CD14-positive monocyte (primary cell): ENCODE results near the gene TGFB3. TPM values are rescaled to one million over a fixed set of nuclear protein-coding genes. Genes with fewer than 3 reads are reported as not detected.

Source experiments
- DNase-seq, 3 donors: peaks; one replicate each; pipeline ENCODE4 v3.0.0-alpha.2; 2011 to 2022
- H2AFZ ChIP-seq: 2 replicates; pipeline ENCODE4 v1.6.0; 2012; ENCODE audit warnings: mild to moderate bottlenecking, low read depth, low read length, inconsistent platforms; ENCODE audit not compliant: insufficient read depth, poor library complexity, severe bottlenecking
- H3K27ac ChIP-seq, 2 donors: 1 replicate in 1 of 2; 2 replicates in 1 of 2; pipeline ENCODE4 v1.5.1; 2012 to 2013; ENCODE audit warnings: low read length in 2 of 2, control low read depth in 1 of 2, inconsistent platforms in 1 of 2, low read depth in 1 of 2, mild to moderate bottlenecking in 1 of 2
- H3K27me3 ChIP-seq, 2 donors: one replicate each; pipeline versions ENCODE4 v1.6.0 to v1.6.1; 2011 to 2013; ENCODE audit warnings: low read length in 2 of 2; ENCODE audit not compliant: control insufficient read depth in 2 of 2, insufficient read depth in 2 of 2
- H3K36me3 ChIP-seq, 2 donors: replicated peaks in 1 of 2; 1 replicate in 1 of 2; 2 replicates in 1 of 2; pipeline versions ENCODE4 v1.5.1 to v1.6.1; 2012 to 2013; ENCODE audit warnings: low read length in 2 of 2, control low read depth in 1 of 2, inconsistent platforms in 1 of 2, mild to moderate bottlenecking in 1 of 2; ENCODE audit not compliant: insufficient read depth in 2 of 2, control insufficient read depth in 1 of 2
- H3K4me1 ChIP-seq, 2 donors: 1 replicate in 1 of 2; 2 replicates in 1 of 2; pipeline versions ENCODE4 v1.5.1 to v1.6.1; 2012 to 2013; ENCODE audit warnings: low read length in 2 of 2, control low read depth in 1 of 2, inconsistent platforms in 1 of 2, mild to moderate bottlenecking in 1 of 2, moderate library complexity in 1 of 2; ENCODE audit not compliant: insufficient read depth in 2 of 2, control insufficient read depth in 1 of 2
- H3K4me2 ChIP-seq: replicated peaks from 2 replicates; pipeline ENCODE3; 2012; ENCODE audit warnings: low read length, moderate library complexity, mild to moderate bottlenecking; ENCODE audit not compliant: poor library complexity, severe bottlenecking; ENCODE audit errors: extremely low read depth
- H3K4me3 ChIP-seq, 3 experiments: fragments of 200-600 bp in 1 of 3; sonication (generic) in 1 of 3; replicated peaks in 1 of 3; 1 replicate in 2 of 3; 2 replicates in 1 of 3; pipeline ENCODE4 v1.5.1; 2011 to 2013; ENCODE audit warnings: low read length in 3 of 3, mild to moderate bottlenecking in 3 of 3, control low read depth in 2 of 3, low read depth in 2 of 3, inconsistent platforms in 1 of 3, moderate library complexity in 1 of 3
- H3K79me2 ChIP-seq: 2 replicates; pipeline ENCODE4 v1.6.0; 2012; ENCODE audit warnings: mild to moderate bottlenecking, control low read depth, inconsistent platforms, low read length, moderate library complexity; ENCODE audit not compliant: insufficient read depth
- H3K9ac ChIP-seq: 2 replicates; pipeline ENCODE4 v1.6.0; 2017; ENCODE audit warnings: low read length, mild to moderate bottlenecking; ENCODE audit not compliant: insufficient read depth, poor library complexity, severe bottlenecking
- H3K9me3 ChIP-seq, 2 donors: replicated peaks in 1 of 2; 1 replicate in 1 of 2; 2 replicates in 1 of 2; pipeline versions ENCODE4 v1.5.1 to v1.6.1; 2012 to 2013; ENCODE audit warnings: low read length in 2 of 2, control low read depth in 1 of 2; ENCODE audit not compliant: control insufficient read depth in 1 of 2, insufficient read depth in 1 of 2
- H4K20me1 ChIP-seq: 2 replicates; pipeline ENCODE4 v1.6.0; 2012; ENCODE audit warnings: mild to moderate bottlenecking, low read length, control low read depth, moderate library complexity; ENCODE audit not compliant: insufficient read depth
- H3K27ac Mint-ChIP-seq, 7 donors: one replicate each; pipeline ENCODE4 v1.8.0; 2020; ENCODE audit warnings: mild to moderate bottlenecking in 7 of 7, mixed read lengths in 7 of 7, moderate library complexity in 6 of 7, inconsistent platforms in 2 of 7
- H3K27me3 Mint-ChIP-seq, 3 donors: one replicate each; pipeline ENCODE4 v1.8.0; 2021 to 2022; ENCODE audit warnings: low read depth in 3 of 3, mild to moderate bottlenecking in 3 of 3, mixed read lengths in 3 of 3, moderate library complexity in 3 of 3, inconsistent platforms in 1 of 3
- H3K36me3 Mint-ChIP-seq, 2 donors: one replicate each; pipeline ENCODE4 v1.8.0; 2020; ENCODE audit warnings: mixed read lengths in 2 of 2, inconsistent platforms in 1 of 2, mild to moderate bottlenecking in 1 of 2
- H3K4me1 Mint-ChIP-seq: one replicate; pipeline ENCODE4 v1.8.0; 2020; ENCODE audit warnings: mild to moderate bottlenecking, mixed read lengths
- H3K4me3 Mint-ChIP-seq, 2 donors: one replicate each; pipeline ENCODE4 v1.8.0; 2020; ENCODE audit warnings: mild to moderate bottlenecking in 2 of 2, mixed read lengths in 2 of 2, moderate library complexity in 1 of 2
- H3K9me3 Mint-ChIP-seq, 7 donors: one replicate each; pipeline ENCODE4 v1.8.0; 2020 to 2022; ENCODE audit warnings: mixed read lengths in 7 of 7, mild to moderate bottlenecking in 6 of 7, moderate library complexity in 6 of 7, inconsistent platforms in 2 of 7
- CTCF ChIP-seq: fragments of 200-600 bp; IDR thresholded peaks from one replicate; pipeline ENCODE4 v1.8.0; 2022; ENCODE audit warnings: antibody characterized with exemption, mild to moderate bottlenecking
- WGBS: methylation state at CpG from one replicate; pipeline ENCODE4 v1.1.5; 2013; ENCODE audit warnings: missing lambda C conversion rate; ENCODE audit not compliant: insufficient coverage; 5-methylcytosine and 5-hydroxymethylcytosine counted together
- intact Hi-C, 2 donors: fragments of 100-400 bp; cut with micrococcal nuclease; formaldehyde crosslinking; loops; one replicate each; pipeline versions ENCODE4 v1.15.0 to v1.15.1; 2023
- polyA minus RNA-seq: library from RNA; depleted of rRNA, polyadenylated mRNA; stranded (reverse); fragments of >200 nt; gene quantifications from 2 replicates; pipeline ENCODE4 v1.2.3, GENCODE V29; 2012
- polyA plus RNA-seq, 3 donors: library from polyadenylated mRNA; depleted of rRNA in 1 of 3; unstranded in 2 of 3; stranded (reverse) in 1 of 3; fragments of 300-500 nt in 2 of 3; fragments of >200 nt in 1 of 3; fragmentation: Illumina TruSeq in 2 of 3; gene quantifications; 1 replicate in 2 of 3; 2 replicates in 1 of 3; pipeline ENCODE4 v1.2.3, GENCODE V29; 2012 to 2021
- total RNA-seq, 12 experiments: library from RNA in 1 of 12; stranded (reverse) in 1 of 12; fragments of 120-200 nt in 1 of 12; gene quantifications; one replicate each; pipeline ENCODE4 v1.2.4 and lab custom pipeline; 2013 to 2026; ENCODE audit warnings: mixed read lengths in 6 of 12, inconsistent platforms in 1 of 12

TGFB3 gene
- total RNA-seq (2013), result 1.6 TPM
- polyA plus RNA-seq, result 1 to 10 TPM in 1 of 3 donors, under 1 TPM in 1, not detected in 1; 0.07 to 1.8 TPM
- polyA minus RNA-seq, result 0.14 and 1.8 TPM in 2 replicates
- 0.25 to 1.8 (median 0.83) reads per million in 11 experiments for total RNA-seq (lab: John Stamatoyannopoulos, UW)

GRCh38 chr14:75981426-75982265 is at the start of gene TGFB3:
Gene TGFB3 (minus strand): TSS chr14:75981995. CDS start chr14:75980893, 1,102 bp downstream.
- Histone ChIP-seq H3K4me3 (peak within 1 kb of the TSS; percentile 48 to 83 (median 76)), H3K4me1 (peaks cover 27 to 32% of the 10 kb centered on the region in 2 donors), H3K4me2 (peak within 1 kb of the TSS; percentile 88), H3K79me2 (no peaks in the 10 kb centered on the region), H3K27ac (peak within 1 kb of the TSS in 1 of 2 donors; percentile 72), H3K27me3 (peaks cover 0 to 11% of the 10 kb centered on the region in 2 donors), H2AFZ (peak within 1 kb of the TSS; percentile 95), H4K20me1 (no peaks in the 10 kb centered on the region), H3K9ac (peak within 1 kb of the TSS; percentile 76), H3K9me3 (no peaks in the 10 kb centered on the region), H3K36me3 (no peaks in the 10 kb centered on the region)
- DNase-seq, result peak; percentile 23 to 50 (median 32)
- WGBS, result 1% methylated on average over 15 of the region's 26 CpGs
- H3K27me3 Mint-ChIP-seq, result peaks cover 17 to 41% (median 24%) of the 10 kb centered on the region in 3 donors
- no peak for TF ChIP-seq CTCF
- intact Hi-C loops, result loop anchor here (1.0 to 10.0 kb wide), 5 partner anchors 77 to 407 kb away; partner anchors contain the start of genes FLVCR2 (in 1 of the 2) and GPATCH2L (in 1 of the 2)
- H3K4me1 Mint-ChIP-seq, result peaks cover 43% of the 10 kb centered on the region
- H3K9me3 Mint-ChIP-seq, result peaks cover 0 to 2% (median 0%) of the 10 kb centered on the region in 7 donors
- peak within 1 kb of the TSS; percentile 92 to 98 for H3K4me3 Mint-ChIP-seq
- peak within 1 kb of the TSS; percentile 35 to 89 (median 74) for H3K27ac Mint-ChIP-seq
- peaks cover 0 to 1% of the 10 kb centered on the region in 2 donors for H3K36me3 Mint-ChIP-seq

- H3K9me3 Mint-ChIP-seq, result peaks cover 10 to 17% (median 13%) of the 10 kb centered on the region in 7 donors
- H3K27ac Mint-ChIP-seq, result no peak overlapping the region
- intact Hi-C loops, result no loop called here
- Histone ChIP-seq H3K27ac (no peak overlapping the region), H3K36me3 (no peaks in the 10 kb centered on the region), H3K4me3 (no peak overlapping the region), H4K20me1 (no peaks in the 10 kb centered on the region), H3K4me2 (no peak overlapping the region), H3K79me2 (no peaks in the 10 kb centered on the region), H2AFZ (no peak overlapping the region), H3K27me3 (no peaks in the 10 kb centered on the region), H3K9me3 (peaks cover 7 to 12% of the 10 kb centered on the region in 2 donors), H3K4me1 (no peaks in the 10 kb centered on the region), H3K9ac (no peak overlapping the region)
- WGBS, result 73% methylated on average over 2 of the region's 4 CpGs
- DNase-seq, result no peak
- no peak for TF ChIP-seq CTCF
- no peak overlapping the region for H3K4me3 Mint-ChIP-seq
- no peaks in the 10 kb centered on the region for H3K4me1 Mint-ChIP-seq
- no peaks in the 10 kb centered on the region for H3K27me3 Mint-ChIP-seq
- H3K36me3 Mint-ChIP-seq, result peaks cover 7 to 9% of the 10 kb centered on the region in 2 donors
Measured at GRCh38 chr14:76024211-76024907, 42.6 kb upstream of the TGFB3 start.
